Liver (tissue), 9 donors: ENCODE measurements around the gene MPV17L. TPM values are rescaled to one million over a fixed set of nuclear protein-coding genes. Genes with fewer than 3 reads are reported as not detected.

Source experiments
- DNase-seq: peaks from one replicate; pipeline ENCODE4 v3.0.0-alpha.2; 2017; ENCODE audit warnings: low spot score
- H3K27ac ChIP-seq, 2 donors: one replicate each; pipeline ENCODE4 v1.7.0; 2013; ENCODE audit warnings: inconsistent platforms in 2 of 2, low read length in 2 of 2, control low read depth in 1 of 2, low read depth in 1 of 2, mild to moderate bottlenecking in 1 of 2
- H3K27me3 ChIP-seq, 4 donors: one replicate each; pipeline versions ENCODE4 v1.6.1 to v1.7.0; 2013; ENCODE audit warnings: low read length in 3 of 4, inconsistent platforms in 1 of 4, mild to moderate bottlenecking in 1 of 4, moderate library complexity in 1 of 4; ENCODE audit not compliant: control insufficient read depth in 4 of 4, insufficient read depth in 4 of 4
- H3K36me3 ChIP-seq, 4 donors: one replicate each; pipeline versions ENCODE4 v1.6.1 to v1.7.0; 2013; ENCODE audit warnings: low read length in 3 of 4, mild to moderate bottlenecking in 3 of 4, low read depth in 1 of 4, moderate library complexity in 1 of 4; ENCODE audit not compliant: control insufficient read depth in 4 of 4, insufficient read depth in 3 of 4
- H3K4me1 ChIP-seq, 4 donors: one replicate each; pipeline versions ENCODE4 v1.6.1 to v1.7.0; 2013; ENCODE audit warnings: low read length in 3 of 4, mild to moderate bottlenecking in 3 of 4, moderate library complexity in 1 of 4; ENCODE audit not compliant: control insufficient read depth in 4 of 4, insufficient read depth in 4 of 4
- H3K4me3 ChIP-seq, 3 donors: one replicate each; pipeline versions ENCODE4 v1.6.1 to v1.7.0; 2013; ENCODE audit warnings: low read length in 3 of 3, control low read depth in 1 of 3, low read depth in 1 of 3, mild to moderate bottlenecking in 1 of 3
- H3K9ac ChIP-seq, 2 donors: one replicate each; pipeline ENCODE4 v1.7.0; 2013; ENCODE audit warnings: low read length in 2 of 2, mild to moderate bottlenecking in 2 of 2, moderate library complexity in 2 of 2, control low read depth in 1 of 2, low read depth in 1 of 2
- H3K9me3 ChIP-seq, 4 donors: one replicate each; pipeline versions ENCODE4 v1.6.1 to v1.7.0; 2013; ENCODE audit warnings: low read length in 3 of 4; ENCODE audit not compliant: control insufficient read depth in 4 of 4
- ATF3 ChIP-seq: IDR thresholded peaks from 2 replicates; pipeline ENCODE4 v1.6.1; 2016; ENCODE audit warnings: antibody characterized with exemption
- CTCF ChIP-seq: fragments of 150-350 bp; IDR thresholded peaks from 2 replicates; pipeline ENCODE4 v1.5.1; 2017; ENCODE audit warnings: improper control_type of control experiment, low read depth, low read length; ENCODE audit not compliant: missing input control
- EGR1 ChIP-seq, 2 donors: IDR thresholded peaks; 2 replicates each; pipeline ENCODE4 v1.6.1; 2016 to 2018; ENCODE audit warnings: antibody characterized with exemption in 2 of 2, low read depth in 2 of 2
- FOXA1 ChIP-seq: IDR thresholded peaks from 2 replicates; pipeline ENCODE4 v1.6.1; 2016; ENCODE audit warnings: antibody characterized with exemption
- FOXA2 ChIP-seq: IDR thresholded peaks from 2 replicates; pipeline ENCODE4 v1.6.1; 2016; ENCODE audit warnings: antibody characterized with exemption
- GABPA ChIP-seq, 2 donors: IDR thresholded peaks in 1 of 2; conservative IDR thresholded peaks in 1 of 2; 2 replicates each; pipeline ENCODE4 v1.6.1; 2016; ENCODE audit warnings: antibody characterized with exemption in 2 of 2, mild to moderate bottlenecking in 1 of 2, moderate library complexity in 1 of 2
- HNF4A ChIP-seq, 2 donors: conservative IDR thresholded peaks; 2 replicates each; pipeline ENCODE4 v1.6.1; 2016; ENCODE audit warnings: antibody characterized with exemption in 2 of 2, mild to moderate bottlenecking in 2 of 2
- HNF4G ChIP-seq: IDR thresholded peaks from 2 replicates; pipeline ENCODE4 v1.6.1; 2016; ENCODE audit warnings: antibody characterized with exemption
- JUND ChIP-seq, 2 donors: IDR thresholded peaks; 2 replicates each; pipeline ENCODE4 v1.6.1; 2016; ENCODE audit warnings: antibody characterized with exemption in 2 of 2
- RAD21 ChIP-seq, 2 donors: IDR thresholded peaks; 2 replicates each; pipeline ENCODE4 v1.6.1; 2016; ENCODE audit warnings: antibody characterized with exemption in 2 of 2, mild to moderate bottlenecking in 2 of 2
- REST ChIP-seq: IDR thresholded peaks from 2 replicates; pipeline ENCODE4 v1.6.1; 2016; ENCODE audit warnings: antibody characterized with exemption, mild to moderate bottlenecking
- RXRA ChIP-seq, 2 donors: IDR thresholded peaks; 2 replicates each; pipeline ENCODE4 v1.6.1; 2017 to 2018; ENCODE audit warnings: antibody characterized with exemption in 2 of 2, mild to moderate bottlenecking in 1 of 2
- SP1 ChIP-seq: IDR thresholded peaks from 2 replicates; pipeline ENCODE4 v1.6.1; 2018; ENCODE audit warnings: antibody characterized with exemption, mild to moderate bottlenecking
- TAF1 ChIP-seq: conservative IDR thresholded peaks from 2 replicates; pipeline ENCODE4 v1.6.1; 2016; ENCODE audit warnings: antibody characterized with exemption, mild to moderate bottlenecking
- YY1 ChIP-seq: IDR thresholded peaks from 2 replicates; pipeline ENCODE4 v1.6.1; 2016; ENCODE audit warnings: antibody characterized with exemption, mild to moderate bottlenecking
- WGBS: extraction: QIAGEN DNeasy Blood & Tissue Kit; methylation state at CpG from one replicate; pipeline ENCODE4 v1.1.7; 2013; 5-methylcytosine and 5-hydroxymethylcytosine counted together
- polyA plus RNA-seq, 2 donors: library from polyadenylated mRNA; stranded (reverse) in 1 of 2; unstranded in 1 of 2; fragments of 200-250 nt in 1 of 2; fragments of >200 nt in 1 of 2; fragmentation: Nextera tagmentation in 1 of 2; extraction: Ambion mirVana in 1 of 2; gene quantifications; one replicate each; pipeline versions ENCODE4 v1.2.1 to v1.2.3, GENCODE V29; 2013 to 2015
- total RNA-seq, 2 donors: library from RNA; depleted of rRNA; stranded (reverse); fragments of >200 nt; gene quantifications; one replicate each; pipeline ENCODE4 v1.2.3, GENCODE V29; 2014
- TF ChIP-seq, protein P1 (sequence below): IDR thresholded peaks from 2 replicates; pipeline ENCODE4 v1.6.1; 2016; ENCODE audit warnings: antibody characterized with exemption
- TF ChIP-seq, protein P2 (sequence below): IDR thresholded peaks from 2 replicates; pipeline ENCODE4 v1.6.1; 2016; ENCODE audit warnings: antibody characterized with exemption
- donor health status: healthy.
- donor health status: healthy.
- donor health status: healthy.
- donor health status: healthy.
- donor health status: healthy.

The MPV17L gene
- total and polyA plus RNA-seq, 4 donors, result 4.9 to 39.6 (median 8.8) TPM

DNA sequence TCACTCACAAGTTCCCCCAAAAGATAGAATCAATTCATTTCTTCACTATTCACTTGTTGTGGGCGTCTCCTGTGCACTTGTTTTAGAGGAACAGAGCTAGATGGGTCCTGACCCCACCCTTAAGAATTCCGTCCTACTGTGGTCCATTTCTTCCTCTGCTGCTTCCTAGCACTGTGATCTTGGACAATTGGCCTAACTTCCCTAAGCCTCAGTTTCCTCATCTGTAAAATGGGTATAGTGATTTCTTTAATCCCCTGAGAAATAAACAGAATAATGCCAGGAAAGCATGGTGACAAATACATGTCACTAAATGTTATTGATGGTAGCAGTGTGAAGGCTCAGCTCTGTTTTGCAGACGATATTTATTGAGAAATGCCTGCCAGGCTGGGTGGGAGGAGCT lies 48.7 kb downstream of the MPV17L start:
- 69% methylated on average over 3 of the region's 3 CpGs for WGBS
- Histone ChIP-seq H3K9me3 (no peaks in the 10 kb centered on the region), H3K4me1 (peaks cover 0 to 34% (median 19%) of the 10 kb centered on the region in 4 donors), H3K36me3 (no peaks in the 10 kb centered on the region), H3K27me3 (no peaks in the 10 kb centered on the region), H3K4me3 (no peak overlapping the region), H3K9ac (no peak overlapping the region), H3K27ac (peak overlapping the region; percentile 51 to 73)
- no peak for DNase-seq
- no peak for TF ChIP-seq CTCF
- no peak for TF ChIP-seq ATF3
- TF ChIP-seq, protein P1, sequence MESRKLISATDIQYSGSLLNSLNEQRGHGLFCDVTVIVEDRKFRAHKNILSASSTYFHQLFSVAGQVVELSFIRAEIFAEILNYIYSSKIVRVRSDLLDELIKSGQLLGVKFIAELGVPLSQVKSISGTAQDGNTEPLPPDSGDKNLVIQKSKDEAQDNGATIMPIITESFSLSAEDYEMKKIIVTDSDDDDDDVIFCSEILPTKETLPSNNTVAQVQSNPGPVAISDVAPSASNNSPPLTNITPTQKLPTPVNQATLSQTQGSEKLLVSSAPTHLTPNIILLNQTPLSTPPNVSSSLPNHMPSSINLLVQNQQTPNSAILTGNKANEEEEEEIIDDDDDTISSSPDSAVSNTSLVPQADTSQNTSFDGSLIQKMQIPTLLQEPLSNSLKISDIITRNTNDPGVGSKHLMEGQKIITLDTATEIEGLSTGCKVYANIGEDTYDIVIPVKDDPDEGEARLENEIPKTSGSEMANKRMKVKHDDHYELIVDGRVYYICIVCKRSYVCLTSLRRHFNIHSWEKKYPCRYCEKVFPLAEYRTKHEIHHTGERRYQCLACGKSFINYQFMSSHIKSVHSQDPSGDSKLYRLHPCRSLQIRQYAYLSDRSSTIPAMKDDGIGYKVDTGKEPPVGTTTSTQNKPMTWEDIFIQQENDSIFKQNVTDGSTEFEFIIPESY, result no peak

GRCh38 chr16:15445450-15445849 lies 49.9 kb downstream of the MPV17L start:
- TF ChIP-seq FOXA1, result no peak
- no peak overlapping the region for H3K4me3 ChIP-seq
- H3K4me1 ChIP-seq, result peaks cover 0 to 25% (median 12%) of the 10 kb centered on the region in 4 donors
- no peak overlapping the region for H3K9ac ChIP-seq
- WGBS, result 39% methylated on average over 1 of the region's 1 CpG
- no peak for DNase-seq
- H3K27me3 ChIP-seq, result no peaks in the 10 kb centered on the region
- no peaks in the 10 kb centered on the region for H3K36me3 ChIP-seq
- H3K27ac ChIP-seq, result no peak overlapping the region
- H3K9me3 ChIP-seq, result no peaks in the 10 kb centered on the region

- Histone ChIP-seq H3K27ac (no peak overlapping the region), H3K4me1 (peaks cover 0 to 34% (median 21%) of the 10 kb centered on the region in 4 donors), H3K9me3 (no peaks in the 10 kb centered on the region), H3K36me3 (no peaks in the 10 kb centered on the region), H3K9ac (no peak overlapping the region), H3K27me3 (no peaks in the 10 kb centered on the region), H3K4me3 (no peak overlapping the region)
- no peak for TF ChIP-seq FOXA2
- TF ChIP-seq JUND (IDR thresholded peaks at IDR 0.05), result no peak
- no peak for TF ChIP-seq FOXA1
- TF ChIP-seq HNF4A (conservative IDR thresholded peaks at IDR 0.05), result no peak
- TF ChIP-seq, protein P2, sequence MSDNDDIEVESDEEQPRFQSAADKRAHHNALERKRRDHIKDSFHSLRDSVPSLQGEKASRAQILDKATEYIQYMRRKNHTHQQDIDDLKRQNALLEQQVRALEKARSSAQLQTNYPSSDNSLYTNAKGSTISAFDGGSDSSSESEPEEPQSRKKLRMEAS, result no peak
- TF ChIP-seq SP1, result no peak
- no peak for TF ChIP-seq REST
- no peak for TF ChIP-seq HNF4G
- TF ChIP-seq GABPA (IDR thresholded peaks at IDR 0.05 in 1 of 2, conservative IDR thresholded peaks at IDR 0.05 in 1 of 2), result no peak
- TF ChIP-seq RXRA (IDR thresholded peaks at IDR 0.05), result no peak
- TF ChIP-seq CTCF, result no peak
- TF ChIP-seq ATF3, result no peak
- no peak for TF ChIP-seq EGR1 (IDR thresholded peaks at IDR 0.05; ENCODE audit: low read depth in 2 of 2)
- no peak for TF ChIP-seq YY1
- TF ChIP-seq TAF1, result no peak
- no peak for TF ChIP-seq RAD21 (IDR thresholded peaks at IDR 0.05)
- 95% methylated on average over 5 of the region's 5 CpGs for WGBS
- no peak for DNase-seq
Observed at GRCh38 chr16:15446901-15447300, 51.3 kb downstream of the MPV17L start.
